B cell (primary cell): Measurements from ENCODE around the gene ZEB1.

Experiments used
- CTCF ChIP-seq: fragments of 200-600 bp; IDR thresholded peaks from one replicate; pipeline ENCODE4 v1.8.0; 2022; ENCODE audit warnings: antibody characterized with exemption, mild to moderate bottlenecking
- EZH2 ChIP-seq: IDR thresholded peaks from 2 replicates; pipeline ENCODE4 v1.6.1; 2012; ENCODE audit warnings: borderline replicate concordance, low read depth, mild to moderate bottlenecking, moderate library complexity, low read length; ENCODE audit not compliant: insufficient read depth, poor library complexity, severe bottlenecking

- TF ChIP-seq CTCF = no peak
- no peak for TF ChIP-seq EZH2
Measured at GRCh38 chr10:31483546-31483945, 164.5 kb downstream of the ZEB1 start.
